ENCODE results near the gene KTI12. TPM values are rescaled to one million over a fixed set of nuclear protein-coding genes. Genes with fewer than 3 reads are reported as not detected.
"Not testable (repeated sequence)": the region's sequence is repeated elsewhere in the genome, so short reads cannot be mapped to it uniquely, and the experiment has no call there.

KTI12 gene
- total RNA-seq, 4 donors from 2014 or later, result 7.5 to 9.5 (median 8.9) TPM; not detected in 1

DNA sequence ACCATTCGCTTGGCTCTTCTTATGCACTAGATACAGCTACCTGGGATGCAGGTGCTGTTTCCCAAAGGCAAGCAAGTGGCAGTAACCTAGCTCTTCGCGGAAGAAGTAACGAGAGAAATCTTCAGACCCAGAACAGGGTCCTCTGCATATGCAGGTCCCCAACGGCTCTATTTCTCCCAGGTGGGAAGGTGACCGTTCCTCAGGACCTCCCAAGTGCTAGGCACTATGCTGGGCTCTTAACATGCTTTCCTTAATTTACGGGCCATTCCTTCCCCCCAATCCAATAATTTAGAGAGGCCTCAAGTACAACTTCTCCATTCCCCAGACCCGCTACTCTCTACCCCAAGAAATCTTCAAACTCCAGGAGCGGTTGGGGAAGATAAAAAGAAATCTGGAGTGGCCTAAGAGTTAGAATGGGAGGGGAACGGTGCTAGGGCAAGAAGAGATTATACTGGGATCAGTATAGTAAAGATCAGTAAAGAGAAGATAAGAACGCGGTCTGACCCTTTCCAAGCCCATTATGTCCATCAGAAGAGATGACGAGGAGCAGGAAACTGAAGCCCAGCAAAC, 21.0 kb upstream of the KTI12 start:
- TF ChIP-seq, protein P1, sequence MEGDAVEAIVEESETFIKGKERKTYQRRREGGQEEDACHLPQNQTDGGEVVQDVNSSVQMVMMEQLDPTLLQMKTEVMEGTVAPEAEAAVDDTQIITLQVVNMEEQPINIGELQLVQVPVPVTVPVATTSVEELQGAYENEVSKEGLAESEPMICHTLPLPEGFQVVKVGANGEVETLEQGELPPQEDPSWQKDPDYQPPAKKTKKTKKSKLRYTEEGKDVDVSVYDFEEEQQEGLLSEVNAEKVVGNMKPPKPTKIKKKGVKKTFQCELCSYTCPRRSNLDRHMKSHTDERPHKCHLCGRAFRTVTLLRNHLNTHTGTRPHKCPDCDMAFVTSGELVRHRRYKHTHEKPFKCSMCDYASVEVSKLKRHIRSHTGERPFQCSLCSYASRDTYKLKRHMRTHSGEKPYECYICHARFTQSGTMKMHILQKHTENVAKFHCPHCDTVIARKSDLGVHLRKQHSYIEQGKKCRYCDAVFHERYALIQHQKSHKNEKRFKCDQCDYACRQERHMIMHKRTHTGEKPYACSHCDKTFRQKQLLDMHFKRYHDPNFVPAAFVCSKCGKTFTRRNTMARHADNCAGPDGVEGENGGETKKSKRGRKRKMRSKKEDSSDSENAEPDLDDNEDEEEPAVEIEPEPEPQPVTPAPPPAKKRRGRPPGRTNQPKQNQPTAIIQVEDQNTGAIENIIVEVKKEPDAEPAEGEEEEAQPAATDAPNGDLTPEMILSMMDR (IDR thresholded peaks at IDR 0.05), result no peak
- no peak for TF ChIP-seq POLR2A (IDR thresholded peaks at IDR 0.05)
- H3K36me3 ChIP-seq, result peaks cover 0 to 14% (median 0%) of the 10 kb centered on the region in 3 donors
- H3K4me1 ChIP-seq, result peaks cover 0 to 33% (median 12%) of the 10 kb centered on the region in 4 donors
- H3K9me3 ChIP-seq, result no peaks in the 10 kb centered on the region
- no peaks in the 10 kb centered on the region for H3K27me3 ChIP-seq
- H3K4me3 ChIP-seq, result peak overlapping the region; percentile 71 to 94 (median 90)
- DNase-seq, result no peak
- H3K27ac ChIP-seq, result peak overlapping the region; percentile 86 to 94 (median 88)

DNA sequence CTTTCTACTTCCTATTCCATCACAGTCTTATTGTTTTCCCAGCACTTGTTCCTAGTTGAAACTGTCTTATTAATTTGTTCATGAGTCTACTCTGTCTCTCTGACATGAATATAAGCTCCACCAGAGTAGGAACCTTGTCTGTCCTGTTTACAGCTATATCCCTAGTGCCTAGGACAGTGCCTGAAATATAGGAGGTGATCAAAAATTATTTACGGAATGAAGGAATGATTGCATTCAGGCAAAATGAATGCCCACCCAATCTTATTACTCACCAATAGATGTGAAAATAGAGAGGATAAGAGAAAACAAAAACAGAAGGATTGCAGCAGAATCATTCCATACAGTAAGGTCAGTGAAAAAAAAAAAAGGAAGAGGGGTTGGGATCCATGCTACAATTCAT, 20.3 kb upstream of the KTI12 start:
- peaks cover 0 to 30% (median 12%) of the 10 kb centered on the region in 4 donors for H3K4me1 ChIP-seq
- H3K27me3 ChIP-seq, result no peaks in the 10 kb centered on the region
- no peaks in the 10 kb centered on the region for H3K9me3 ChIP-seq
- H3K36me3 ChIP-seq, result peaks cover 0 to 14% (median 0%) of the 10 kb centered on the region in 3 donors
- TF ChIP-seq POLR2A (IDR thresholded peaks at IDR 0.05), result no peak
- TF ChIP-seq, protein P1 (IDR thresholded peaks at IDR 0.05), result no peak
- peak overlapping the region in 2 of 4 donors; percentile 92 to 94 for H3K4me3 ChIP-seq
- DNase-seq, result no peak
- no peak overlapping the region for H3K27ac ChIP-seq

DNA sequence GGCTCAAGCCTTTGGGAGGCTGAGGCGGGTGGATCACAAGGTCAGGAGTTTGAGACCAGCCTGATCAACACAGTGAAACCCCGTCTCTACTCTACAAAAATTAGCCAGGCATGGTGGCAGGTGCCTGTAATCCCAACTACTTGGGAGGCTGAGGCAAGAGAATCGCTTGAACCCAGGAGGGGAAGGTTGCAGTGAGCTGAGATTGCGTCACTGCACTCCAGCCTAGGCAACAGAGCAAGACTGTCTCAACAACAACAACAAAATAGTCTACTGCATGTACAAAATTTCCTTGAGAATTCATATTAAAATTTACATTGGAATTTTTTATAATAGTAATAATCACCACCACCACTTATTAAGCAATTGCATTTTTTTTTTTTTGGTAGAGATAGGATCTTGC, 15.7 kb upstream of the KTI12 start:
- not testable (repeated sequence) for H3K27me3 ChIP-seq, H3K4me3 ChIP-seq, H3K9me3 ChIP-seq, DNase-seq, H3K27ac ChIP-seq
- peaks cover 0 to 14% (median 0%) of the 10 kb centered on the region in 3 donors for H3K36me3 ChIP-seq
- H3K4me1 ChIP-seq, result peaks cover 0 to 11% (median 5%) of the 10 kb centered on the region in 4 donors

DNA sequence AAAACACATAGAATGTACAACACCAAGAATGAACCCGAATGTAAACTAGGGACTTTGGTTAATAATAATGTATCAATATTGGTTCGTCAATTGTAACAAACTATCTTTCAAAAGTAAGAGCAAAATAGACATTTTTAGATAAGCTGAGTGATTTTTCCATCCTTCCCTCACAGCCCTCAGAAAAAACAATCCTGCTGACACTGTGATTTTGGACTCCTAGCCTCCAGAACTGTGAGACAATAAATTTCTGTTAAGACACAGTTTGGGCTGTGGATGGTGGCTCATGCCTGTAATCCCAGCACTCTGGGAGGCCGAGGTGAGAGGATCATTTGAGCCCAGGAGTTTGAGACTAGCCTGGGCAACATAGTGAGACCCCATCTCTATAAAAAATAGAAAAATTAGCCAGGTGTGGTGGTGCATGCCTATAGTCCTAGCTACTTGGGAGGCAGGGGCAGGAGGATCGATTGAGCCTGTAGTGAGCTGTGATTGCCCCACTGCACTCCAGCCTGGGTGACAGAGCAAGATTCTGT, 12.1 kb upstream of the KTI12 start:
- not testable (repeated sequence) for H3K27me3 ChIP-seq, H3K36me3 ChIP-seq, H3K9me3 ChIP-seq, DNase-seq, H3K4me3 ChIP-seq, H3K27ac ChIP-seq, H3K4me1 ChIP-seq

DNA sequence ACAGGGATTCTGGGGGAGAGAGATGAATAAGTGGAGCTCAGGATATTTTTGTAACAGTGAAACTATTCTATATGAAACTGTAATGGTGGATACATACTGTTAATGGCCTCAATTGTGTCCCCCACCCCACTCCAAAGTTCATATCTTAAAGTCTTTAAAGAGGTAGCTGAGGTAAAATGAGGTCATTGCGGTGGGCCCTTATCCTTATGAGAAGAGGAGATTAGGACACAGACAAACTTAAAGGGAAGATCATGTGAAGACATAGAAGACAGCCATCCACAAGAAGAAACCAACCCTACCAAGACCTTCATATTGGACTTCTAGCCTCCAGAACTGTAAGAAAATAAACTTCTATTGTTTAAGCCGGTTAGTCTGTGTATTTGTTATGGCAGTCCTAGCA, 11.6 kb upstream of the KTI12 start:
- no peak for TF ChIP-seq POLR2A (IDR thresholded peaks at IDR 0.05)
- TF ChIP-seq, protein P1 (IDR thresholded peaks at IDR 0.05), result no peak
- H3K4me3 ChIP-seq, result no peak overlapping the region
- H3K27me3 ChIP-seq, result no peaks in the 10 kb centered on the region
- no peaks in the 10 kb centered on the region for H3K9me3 ChIP-seq
- no peak overlapping the region for H3K27ac ChIP-seq
- peaks cover 0 to 6% (median 0%) of the 10 kb centered on the region in 3 donors for H3K36me3 ChIP-seq
- no peaks in the 10 kb centered on the region for H3K4me1 ChIP-seq
- no peak for DNase-seq

DNA sequence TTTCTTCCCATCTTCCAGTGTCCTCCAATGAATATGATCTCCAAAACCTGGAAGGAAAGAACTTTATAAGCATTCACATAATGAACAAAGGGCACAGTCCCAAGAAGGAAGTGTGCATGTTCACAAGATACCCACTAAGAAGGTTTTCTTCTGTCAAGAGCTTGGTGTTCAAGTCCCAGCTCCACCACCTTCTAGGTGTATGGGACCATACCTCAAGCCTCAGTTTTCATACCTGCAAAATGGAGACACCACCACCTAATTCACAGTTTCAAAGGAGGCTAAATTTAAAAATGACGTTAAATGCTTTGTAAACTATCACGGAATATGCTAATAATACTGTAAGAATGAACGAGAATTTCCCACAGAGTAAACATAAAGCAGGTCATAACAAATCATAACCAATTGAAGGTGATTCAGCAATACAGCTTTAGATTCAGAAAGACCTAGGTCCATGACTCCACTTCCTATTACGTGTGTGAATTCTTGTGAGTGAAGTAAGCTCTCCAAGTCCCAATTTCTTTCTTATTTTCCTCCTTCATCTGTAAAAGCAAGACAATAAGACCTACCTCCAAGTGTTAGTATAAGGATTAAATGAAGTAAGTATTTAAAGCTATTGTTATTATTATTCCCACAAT, 8.1 kb upstream of the KTI12 start:
- Histone ChIP-seq H3K27ac (no peak overlapping the region), H3K27me3 (no peaks in the 10 kb centered on the region), H3K9me3 (no peaks in the 10 kb centered on the region), H3K4me3 (no peak overlapping the region), H3K4me1 (no peaks in the 10 kb centered on the region), H3K36me3 (peaks cover 0 to 26% (median 0%) of the 10 kb centered on the region in 3 donors)
- DNase-seq, result no peak
- TF ChIP-seq, protein P1 (IDR thresholded peaks at IDR 0.05), result no peak
- no peak for TF ChIP-seq POLR2A (IDR thresholded peaks at IDR 0.05)
